ENCODE measurements around the gene OTOP2.

GRCh38 chr17:74930535-74931036 lies 6.5 kb downstream of the OTOP2 start:
- no peak for TF ChIP-seq CTCF (IDR thresholded peaks at IDR 0.05)
- TF ChIP-seq POLR2A (IDR thresholded peaks at IDR 0.05), result no peak

Data from thyroid gland (tissue), 4 donors.